Ovary (tissue), 9 donors: ENCODE results near the gene PTPN9. TPM values are rescaled to one million over a fixed set of nuclear protein-coding genes. Genes with fewer than 3 reads are reported as not detected.

Experiments
- DNase-seq, 5 donors: peaks; one replicate each; pipeline ENCODE4 v3.0.0-alpha.2; 2019 to 2020
- H3K27ac ChIP-seq, 2 donors: fragments of 200-600 bp; one replicate each; pipeline versions ENCODE4 v1.5.1 to v1.8.0; 2019 to 2022
- H3K27me3 ChIP-seq: fragments of 200-600 bp; one replicate; pipeline ENCODE4 v1.8.0; 2022
- H3K36me3 ChIP-seq: fragments of 200-600 bp; sonication (generic); one replicate; pipeline ENCODE4 v1.5.1; 2019
- H3K4me1 ChIP-seq: one replicate; pipeline ENCODE4 v1.8.1; 2013; ENCODE audit warnings: mild to moderate bottlenecking, moderate library complexity; ENCODE audit not compliant: insufficient read depth
- H3K4me3 ChIP-seq: fragments of 200-600 bp; sonication (generic); one replicate; pipeline ENCODE4 v1.5.1; 2017
- H3K9me3 ChIP-seq, 2 donors: fragments of 200-600 bp in 1 of 2; sonication (generic) in 1 of 2; one replicate each; pipeline versions ENCODE4 v1.5.1 to v1.8.1; 2013 to 2019; ENCODE audit warnings: mild to moderate bottlenecking in 1 of 2, moderate library complexity in 1 of 2
- CTCF ChIP-seq, 3 donors: fragments of 450-650 bp in 2 of 3; fragments of 200-600 bp in 1 of 3; IDR thresholded peaks; one replicate each; pipeline versions ENCODE4 v1.5.1 to v1.8.0; 2016 to 2022; ENCODE audit warnings: antibody characterized with exemption in 3 of 3, mild to moderate bottlenecking in 1 of 3
- EP300 ChIP-seq: sonication (generic); formaldehyde crosslinking; IDR thresholded peaks from one replicate; pipeline ENCODE4 v1.6.1; 2017; ENCODE audit warnings: antibody characterized with exemption
- POLR2A ChIP-seq: fragments of 450-650 bp; IDR thresholded peaks from one replicate; pipeline ENCODE4 v1.6.1; 2017; ENCODE audit warnings: antibody characterized with exemption, mild to moderate bottlenecking, moderate library complexity
- WGBS, 3 donors: extraction: QIAGEN DNeasy Blood & Tissue Kit in 1 of 3; methylation state at CpG; one replicate each; pipeline versions ENCODE4 v1.1.5 to v1.1.7; 2013 to 2017; 5-methylcytosine and 5-hydroxymethylcytosine counted together
- intact Hi-C, 4 donors: fragments of 100-400 bp; cut with DNase I; formaldehyde crosslinking; loops; one replicate each; pipeline versions ENCODE4 v1.11.0 to v1.15.1; 2022 to 2023
- polyA plus RNA-seq, 2 donors: library from polyadenylated mRNA; stranded (reverse); fragments of 200-250 nt in 1 of 2; fragments of 350-450 nt in 1 of 2; fragmentation: Illumina TruSeq in 1 of 2; extraction: RNeasy Lipid Tissue Mini Kit (QIAGEN cat#74804) in 1 of 2; gene quantifications; one replicate each; pipeline ENCODE4 v1.2.3, GENCODE V29; 2013 to 2014
- total RNA-seq, 7 donors: library from RNA; depleted of rRNA in 2 of 7; stranded (reverse); fragments of >200 nt in 2 of 7; fragmentation: NEBNext Ultra II Directional in 3 of 7; extraction: Animal tissue kit (Norgen Biotek cat#: 25700) in 3 of 7; gene quantifications; one replicate each; pipeline versions ENCODE4 v1.1.0 to v1.2.4, GENCODE V29; 2016 to 2023
- donor health status: DM: no; HTN: no; CAD: no; lungs with moderate emphysema.
- donor health status: DM: no; HTN: no; CAD: no.
- donor health status: Bipolar disorder and iron deficiency.
- donor health status: DM: yes; HTN: yes; CAD: no.
- donor health status: DM: no; HTN: no; CAD: no.
- donor health status: DM: yes; HTN: yes; CAD: no.

PTPN9 gene
- total and polyA plus RNA-seq, 9 donors: 12.2 to 34.8 (median 21.8) TPM

- intact Hi-C loops: loop anchor here in 1 of 4 donors (10.0 kb wide), 1 partner anchor 92 kb away; no protein-coding TSS in a partner anchor
- Histone ChIP-seq H3K27me3 (no peaks in the 10 kb centered on the region), H3K4me1 (no peaks in the 10 kb centered on the region), H3K27ac (no peak overlapping the region), H3K4me3 (no peak overlapping the region), H3K36me3 (no peaks in the 10 kb centered on the region), H3K9me3 (no peaks in the 10 kb centered on the region)
- no peak for DNase-seq
- TF ChIP-seq EP300 (no peak), POLR2A (no peak), CTCF (IDR thresholded peaks at IDR 0.05) (no peak)
- 94 to 98% (median 98%) methylated on average over 2 of the region's 2 CpGs for WGBS, 3 donors
These were observed 56.1 kb downstream of the PTPN9 start for GRCh38 chr15:75523011-75523410.

GRCh38 chr15:75517233-75517632 is 61.9 kb downstream of the PTPN9 start:
- Histone ChIP-seq H3K4me1 (no peaks in the 10 kb centered on the region), H3K36me3 (no peaks in the 10 kb centered on the region), H3K9me3 (no peaks in the 10 kb centered on the region), H3K27ac (no peak overlapping the region), H3K4me3 (no peak overlapping the region), H3K27me3 (no peaks in the 10 kb centered on the region)
- DNase-seq: no peak
- WGBS, 3 donors: 79 to 100% (median 91%) methylated on average over 1 of the region's 1 CpG
- TF ChIP-seq POLR2A: no peak
- TF ChIP-seq EP300: no peak
- TF ChIP-seq CTCF (IDR thresholded peaks at IDR 0.05): no peak
- intact Hi-C loops: loop anchor here in 1 of 4 donors (10.0 kb wide), 1 partner anchor 98 kb away; no protein-coding TSS in a partner anchor

- Histone ChIP-seq H3K4me1 (no peaks in the 10 kb centered on the region), H3K4me3 (no peak overlapping the region), H3K27me3 (no peaks in the 10 kb centered on the region), H3K27ac (no peak overlapping the region), H3K36me3 (no peaks in the 10 kb centered on the region), H3K9me3 (no peaks in the 10 kb centered on the region)
- DNase-seq: no peak
- intact Hi-C loops: loop anchor here in 2 of 4 donors (5.0 to 10.0 kb wide), 2 partner anchors 173 to 176 kb away; no protein-coding TSS in a partner anchor
- TF ChIP-seq CTCF (IDR thresholded peaks at IDR 0.05) (peak; percentile 17 to 43 (median 19)), POLR2A (no peak)
- 39 to 52% (median 43%) methylated on average over 7 of the region's 7 CpGs for WGBS, 3 donors
These were observed 70.1 kb downstream of the PTPN9 start for GRCh38 chr15:75508840-75509532.

- Histone ChIP-seq H3K4me3 (no peak overlapping the region), H3K9me3 (no peaks in the 10 kb centered on the region), H3K27me3 (no peaks in the 10 kb centered on the region), H3K27ac (no peak overlapping the region), H3K36me3 (no peaks in the 10 kb centered on the region), H3K4me1 (no peaks in the 10 kb centered on the region)
- TF ChIP-seq EP300 (no peak), POLR2A (no peak), CTCF (IDR thresholded peaks at IDR 0.05) (no peak)
- WGBS, 3 donors: 96 to 98% (median 98%) methylated on average over 8 of the region's 8 CpGs
- intact Hi-C loops: loop anchor here in 1 of 4 donors (10.0 kb wide), 1 partner anchor 182 kb away; no protein-coding TSS in a partner anchor
- DNase-seq: no peak
These were observed 76.8 kb downstream of the PTPN9 start for GRCh38 chr15:75502360-75502759.
